ENCODE measurements around the gene PPM1L.

The PPM1L gene

GRCh38 chr3:160810362-160811236, 54.6 kb downstream of the PPM1L start:
- DNase-seq = peak; percentile 43

- DNase-seq = peak; percentile 26
Observed at GRCh38 chr3:160811237-160811548, 55.2 kb downstream of the PPM1L start.

- no peak for DNase-seq
Observed at GRCh38 chr3:160812304-160812703, 56.3 kb downstream of the PPM1L start.

GRCh38 chr3:160815280-160815679, 59.2 kb downstream of the PPM1L start:
- DNase-seq = no peak

- DNase-seq = no peak
Observed at GRCh38 chr3:160820022-160820421, 64.0 kb downstream of the PPM1L start.

GRCh38 chr3:160820430-160820829, 64.4 kb downstream of the PPM1L start:
- DNase-seq = no peak

GRCh38 chr3:160822936-160823335, 66.9 kb downstream of the PPM1L start:
- no peak for DNase-seq

- no peak for DNase-seq
Observed at GRCh38 chr3:160825311-160825800, 69.3 kb downstream of the PPM1L start.

GRCh38 chr3:160826408-160826807, 70.4 kb downstream of the PPM1L start:
- DNase-seq = no peak

- no peak for DNase-seq
Observed at GRCh38 chr3:160826991-160827390, 71.0 kb downstream of the PPM1L start.

- no peak for DNase-seq
Observed at GRCh38 chr3:160827516-160827915, 71.5 kb downstream of the PPM1L start.

- no peak for DNase-seq
Observed at GRCh38 chr3:160828880-160829279, 72.8 kb downstream of the PPM1L start.

GRCh38 chr3:160829486-160830009, 73.5 kb downstream of the PPM1L start:
- DNase-seq = no peak

GRCh38 chr3:160830796-160831195, 74.8 kb downstream of the PPM1L start:
- DNase-seq = peak; percentile 33

GRCh38 chr3:160831401-160831800, 75.4 kb downstream of the PPM1L start:
- no peak for DNase-seq

GRCh38 chr3:160837394-160837980, 81.5 kb downstream of the PPM1L start:
- DNase-seq = no peak

GRCh38 chr3:160840590-160840989, 84.6 kb downstream of the PPM1L start:
- no peak for DNase-seq

GRCh38 chr3:160841455-160841854, 85.4 kb downstream of the PPM1L start:
- DNase-seq = no peak

GRCh38 chr3:160842021-160843005, 86.3 kb downstream of the PPM1L start:
- no peak for DNase-seq

GRCh38 chr3:160851629-160852210, 95.7 kb downstream of the PPM1L start:
- DNase-seq = no peak

- DNase-seq = no peak
Observed at GRCh38 chr3:160852856-160853255, 96.8 kb downstream of the PPM1L start.

GRCh38 chr3:160856450-160856849, 100.4 kb downstream of the PPM1L start:
- no peak for DNase-seq
